A673 (cell line): ENCODE results near the gene GADL1.

ENCODE experiments used
- CTCF ChIP-seq: fragments of 300-800, 200-600 bp; sonication (generic); conservative IDR thresholded peaks from 2 replicates; pipeline ENCODE4 v1.5.1; 2017; ENCODE audit warnings: low read depth, mild to moderate bottlenecking, antibody characterized with exemption, low read length, moderate library complexity, mixed read lengths
- EZH2 ChIP-seq: fragments of 200-600 bp; sonication (generic); IDR thresholded peaks from 2 replicates; pipeline ENCODE4 v1.6.1; 2017; ENCODE audit warnings: borderline replicate concordance, low read depth, mild to moderate bottlenecking, mixed read lengths, antibody characterized with exemption, low read length; ENCODE audit not compliant: poor library complexity, severe bottlenecking

GRCh38 chr3:30864836-30865235 is 29.6 kb downstream of the GADL1 start:
- TF ChIP-seq CTCF, result no peak
- TF ChIP-seq EZH2, result no peak
